ENCODE measurements around the gene CCDC27. TPM values are rescaled to one million over a fixed set of nuclear protein-coding genes. Genes with fewer than 3 reads are reported as not detected.

CCDC27 gene
- total and polyA plus RNA-seq, 2 donors (not counting 1 experiment from before 2014, with no cell fraction given): not detected

DNA sequence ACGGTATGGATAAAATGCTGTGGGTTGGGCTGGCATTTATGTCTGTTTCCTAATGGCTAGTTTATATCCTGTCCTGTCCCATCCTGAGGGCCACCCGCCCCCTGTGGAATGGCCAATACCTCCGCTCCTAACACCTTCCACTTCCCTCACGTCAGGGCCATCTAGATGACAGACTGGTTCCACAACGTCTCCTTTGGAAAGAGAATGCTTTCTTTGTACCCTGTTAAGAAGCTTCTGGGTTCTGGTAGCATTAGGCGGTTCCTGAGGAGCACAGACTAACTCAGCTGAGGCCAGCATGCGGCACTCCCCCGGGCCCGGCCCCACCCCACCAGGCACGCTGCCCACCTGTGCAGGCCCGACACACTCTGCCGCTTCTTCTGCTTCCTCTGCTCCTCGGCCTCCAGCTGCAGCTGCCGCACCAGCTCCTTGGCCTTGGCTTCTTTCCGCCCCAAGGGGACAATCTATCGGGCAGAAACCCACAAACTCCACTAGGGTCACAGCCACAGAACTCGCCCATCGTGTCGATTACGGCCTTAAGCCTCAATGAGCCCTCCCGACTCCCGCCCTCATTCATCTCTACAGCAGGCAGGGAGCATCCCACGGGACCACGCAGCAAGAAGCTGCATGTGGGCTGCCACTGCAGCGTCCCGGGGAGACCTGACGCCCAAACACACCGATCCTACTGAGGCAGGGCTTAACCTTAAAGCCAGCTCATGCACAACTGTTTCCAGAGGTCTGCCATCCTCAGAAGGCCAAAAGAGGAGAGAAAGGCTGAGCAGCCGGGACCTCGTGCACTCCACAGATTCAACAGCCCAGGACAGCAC lies 31.6 kb downstream of the CCDC27 start:
- WGBS (ENCODE audit: insufficient coverage): 93% methylated on average over 27 of the region's 30 CpGs
- Histone ChIP-seq H3K4me3 (ENCODE audit: control extremely low read depth in 1 of 5, extremely low read depth in 1 of 5, insufficient read depth in 1 of 5, low read depth in 2 of 5, low read length in 4 of 5) (no peak overlapping the region), H3K27me3 (replicated peaks in 1 of 4; ENCODE audit: control extremely low read depth in 1 of 4, control insufficient read depth in 3 of 4, insufficient read depth in 4 of 4, low read length in 3 of 4) (no peaks in the 10 kb centered on the region), H3K4me2 (replicated peaks; ENCODE audit: low read depth, low read length, poor library complexity, severe bottlenecking) (no peak overlapping the region), H2AFZ (ENCODE audit: insufficient read depth, low read depth, low read length, poor library complexity, severe bottlenecking) (no peak overlapping the region), H3K27ac (ENCODE audit: low read length in 2 of 2) (no peak overlapping the region), H3K4me1 (ENCODE audit: control insufficient read depth in 2 of 2, insufficient read depth in 2 of 2, low read length in 2 of 2) (no peaks in the 10 kb centered on the region), H4K20me1 (ENCODE audit: control insufficient read depth, insufficient read depth, low read length, poor library complexity, severe bottlenecking) (peaks cover 27% of the 10 kb centered on the region), H3K9ac (ENCODE audit: low read length) (no peak overlapping the region), H3K79me2 (ENCODE audit: control insufficient read depth, insufficient read depth, low read length) (peaks cover 9% of the 10 kb centered on the region), H3K36me3 (replicated peaks in 1 of 2; ENCODE audit: control extremely low read depth in 1 of 2, control insufficient read depth in 1 of 2, extremely low read depth in 1 of 2, insufficient read depth in 2 of 2, low read length in 1 of 2) (peaks cover 0 to 65% of the 10 kb centered on the region in 2 experiments), H3K9me3 (ENCODE audit: control extremely low read depth in 1 of 3, control insufficient read depth in 2 of 3, insufficient read depth in 1 of 3, low read length in 2 of 3) (no peaks in the 10 kb centered on the region)
- peaks cover 3% of the 10 kb centered on the region for H3K4me1 Mint-ChIP-seq
- ChIA-PET CTCF (no interaction called here), POLR2A (no interaction called here)
- ATAC-seq (ENCODE audit: low read depth): no peak
- DNase-seq: no peak
- no peaks in the 10 kb centered on the region for H3K27me3 Mint-ChIP-seq
- no peak overlapping the region for H3K4me3 Mint-ChIP-seq
- no peak overlapping the region for H3K27ac Mint-ChIP-seq
- TF ChIP-seq, protein P1, sequence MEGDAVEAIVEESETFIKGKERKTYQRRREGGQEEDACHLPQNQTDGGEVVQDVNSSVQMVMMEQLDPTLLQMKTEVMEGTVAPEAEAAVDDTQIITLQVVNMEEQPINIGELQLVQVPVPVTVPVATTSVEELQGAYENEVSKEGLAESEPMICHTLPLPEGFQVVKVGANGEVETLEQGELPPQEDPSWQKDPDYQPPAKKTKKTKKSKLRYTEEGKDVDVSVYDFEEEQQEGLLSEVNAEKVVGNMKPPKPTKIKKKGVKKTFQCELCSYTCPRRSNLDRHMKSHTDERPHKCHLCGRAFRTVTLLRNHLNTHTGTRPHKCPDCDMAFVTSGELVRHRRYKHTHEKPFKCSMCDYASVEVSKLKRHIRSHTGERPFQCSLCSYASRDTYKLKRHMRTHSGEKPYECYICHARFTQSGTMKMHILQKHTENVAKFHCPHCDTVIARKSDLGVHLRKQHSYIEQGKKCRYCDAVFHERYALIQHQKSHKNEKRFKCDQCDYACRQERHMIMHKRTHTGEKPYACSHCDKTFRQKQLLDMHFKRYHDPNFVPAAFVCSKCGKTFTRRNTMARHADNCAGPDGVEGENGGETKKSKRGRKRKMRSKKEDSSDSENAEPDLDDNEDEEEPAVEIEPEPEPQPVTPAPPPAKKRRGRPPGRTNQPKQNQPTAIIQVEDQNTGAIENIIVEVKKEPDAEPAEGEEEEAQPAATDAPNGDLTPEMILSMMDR (IDR thresholded peaks at IDR 0.05): no peak
- no peak for TF ChIP-seq EZH2 (IDR thresholded peaks at IDR 0.05; ENCODE audit: borderline replicate concordance, insufficient read depth, low read depth, low read length, poor library complexity, severe bottlenecking)
- no peaks in the 10 kb centered on the region for H3K9me3 Mint-ChIP-seq (ENCODE audit: insufficient read depth)
- intact Hi-C loops (cut with micrococcal nuclease): no loop called here

DNA sequence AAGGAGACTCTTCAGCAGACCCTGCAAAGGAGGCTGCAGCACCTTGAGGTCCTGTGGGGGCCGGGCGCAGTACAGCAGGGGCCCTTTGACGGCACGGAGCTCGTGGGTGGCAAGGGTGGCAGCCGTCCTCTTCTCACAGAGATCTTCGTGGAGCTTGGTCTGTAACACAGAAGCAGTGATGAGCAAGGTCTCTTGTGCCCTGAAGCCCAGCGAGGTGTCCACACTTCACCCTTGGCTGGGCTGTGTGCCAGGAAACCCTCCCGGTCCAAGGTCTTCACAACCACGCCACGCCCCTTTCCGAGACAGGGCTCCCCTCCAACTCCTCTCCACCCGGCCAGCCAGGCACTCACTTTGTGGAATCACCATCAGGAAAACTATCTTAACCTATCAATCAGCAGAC lies 32.8 kb downstream of the CCDC27 start:
- Mint-ChIP-seq H3K27me3 (no peaks in the 10 kb centered on the region), H3K27ac (no peak overlapping the region), H3K4me1 (peaks cover 5% of the 10 kb centered on the region), H3K4me3 (no peak overlapping the region), H3K9me3 (ENCODE audit: insufficient read depth) (no peaks in the 10 kb centered on the region)
- over 99% methylated on average over 13 of the region's 13 CpGs for WGBS (ENCODE audit: insufficient coverage)
- Histone ChIP-seq H3K9ac (ENCODE audit: low read length) (no peak overlapping the region), H3K9me3 (ENCODE audit: control extremely low read depth in 1 of 3, control insufficient read depth in 2 of 3, insufficient read depth in 1 of 3, low read length in 2 of 3) (no peaks in the 10 kb centered on the region), H3K4me3 (ENCODE audit: control extremely low read depth in 1 of 5, extremely low read depth in 1 of 5, insufficient read depth in 1 of 5, low read depth in 2 of 5, low read length in 4 of 5) (no peak overlapping the region), H3K79me2 (ENCODE audit: control insufficient read depth, insufficient read depth, low read length) (peaks cover 21% of the 10 kb centered on the region), H2AFZ (ENCODE audit: insufficient read depth, low read depth, low read length, poor library complexity, severe bottlenecking) (no peak overlapping the region), H3K4me1 (ENCODE audit: control insufficient read depth in 2 of 2, insufficient read depth in 2 of 2, low read length in 2 of 2) (no peaks in the 10 kb centered on the region), H3K36me3 (replicated peaks in 1 of 2; ENCODE audit: control extremely low read depth in 1 of 2, control insufficient read depth in 1 of 2, extremely low read depth in 1 of 2, insufficient read depth in 2 of 2, low read length in 1 of 2) (peaks cover 0 to 61% of the 10 kb centered on the region in 2 experiments), H3K27ac (ENCODE audit: low read length in 2 of 2) (no peak overlapping the region), H4K20me1 (ENCODE audit: control insufficient read depth, insufficient read depth, low read length, poor library complexity, severe bottlenecking) (peaks cover 38% of the 10 kb centered on the region), H3K4me2 (replicated peaks; ENCODE audit: low read depth, low read length, poor library complexity, severe bottlenecking) (no peak overlapping the region), H3K27me3 (replicated peaks in 1 of 4; ENCODE audit: control extremely low read depth in 1 of 4, control insufficient read depth in 3 of 4, insufficient read depth in 4 of 4, low read length in 3 of 4) (no peaks in the 10 kb centered on the region)
- no peak for DNase-seq
- intact Hi-C loops (cut with micrococcal nuclease): no loop called here
- POLR2A ChIA-PET: interaction anchor here (0.7 kb wide), 1 partner anchor 108 kb away, joined by 4 read pairs; no protein-coding TSS in a partner anchor
- TF ChIP-seq, protein P1 (IDR thresholded peaks at IDR 0.05): no peak
- TF ChIP-seq EZH2 (IDR thresholded peaks at IDR 0.05; ENCODE audit: borderline replicate concordance, insufficient read depth, low read depth, low read length, poor library complexity, severe bottlenecking): no peak
- CTCF ChIA-PET: interaction anchor here (0.7 kb wide), 1 partner anchor 74 kb away, joined by 3 read pairs; no protein-coding TSS in a partner anchor
- no peak for ATAC-seq (ENCODE audit: low read depth)
